GM18873 (cell line): ENCODE data around the gene BMPR1B.

Source experiments
- ATAC-seq: cut with Tn5 transposase; IDR thresholded peaks from one replicate; pipeline ENCODE4 v1.9.1; 2021; ENCODE audit warnings: mild to moderate bottlenecking, moderate library complexity, moderate number of reproducible peaks; ENCODE audit not compliant: unreplicated experiment, low FRiP score

BMPR1B gene

GRCh38 chr4:94757192-94758140 lies at the start of gene BMPR1B:
Gene BMPR1B, plus strand, starts transcription at chr4:94757955. Its CDS starts 346,470 bp downstream, at chr4:95104425.
- no peak for ATAC-seq

DNA sequence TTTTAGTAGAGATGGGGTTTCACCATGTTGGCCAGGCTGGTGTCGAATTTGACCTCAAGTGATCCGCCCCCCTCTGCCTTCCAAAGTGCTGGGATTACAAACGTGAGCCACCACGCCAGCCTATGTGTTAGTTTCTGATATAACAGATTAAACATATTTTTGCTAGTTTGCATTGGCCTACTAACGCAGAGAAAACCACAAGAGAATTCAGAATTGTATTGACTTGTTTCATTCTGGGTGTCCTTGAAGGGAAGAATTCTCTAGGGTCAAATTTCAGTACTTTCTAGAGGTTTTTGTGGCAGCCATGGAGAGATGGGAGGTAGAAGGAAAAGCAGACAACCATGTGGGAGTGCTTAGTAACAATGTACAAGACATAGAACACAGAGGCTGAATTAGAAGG lies 46.1 kb upstream of the BMPR1B start:
- ATAC-seq, result no peak

- no peak for ATAC-seq
Measured at GRCh38 chr4:94714365-94715160, 43.2 kb upstream of the BMPR1B start.

GRCh38 chr4:94715726-94716125 lies 42.0 kb upstream of the BMPR1B start:
- no peak for ATAC-seq

DNA sequence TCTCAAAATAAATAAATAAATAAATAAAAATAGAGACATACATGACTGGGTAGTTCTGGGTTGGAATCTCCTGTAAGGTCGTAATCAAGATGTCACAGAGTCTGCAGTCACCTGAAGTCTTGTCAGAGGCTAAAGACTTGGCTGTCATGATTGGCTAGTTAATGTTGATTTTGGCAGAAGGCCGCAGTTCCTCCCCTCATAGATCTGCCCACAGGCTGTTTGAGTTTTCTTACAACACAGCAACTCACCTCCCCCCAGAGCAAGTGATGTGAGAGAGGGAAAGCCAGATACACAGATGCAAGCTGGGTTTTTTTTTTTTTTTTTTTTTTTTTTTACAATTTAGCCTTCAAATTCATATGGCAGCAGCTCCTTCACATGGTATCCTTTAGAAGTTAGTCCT lies 36.4 kb upstream of the BMPR1B start:
- ATAC-seq, result no peak

DNA sequence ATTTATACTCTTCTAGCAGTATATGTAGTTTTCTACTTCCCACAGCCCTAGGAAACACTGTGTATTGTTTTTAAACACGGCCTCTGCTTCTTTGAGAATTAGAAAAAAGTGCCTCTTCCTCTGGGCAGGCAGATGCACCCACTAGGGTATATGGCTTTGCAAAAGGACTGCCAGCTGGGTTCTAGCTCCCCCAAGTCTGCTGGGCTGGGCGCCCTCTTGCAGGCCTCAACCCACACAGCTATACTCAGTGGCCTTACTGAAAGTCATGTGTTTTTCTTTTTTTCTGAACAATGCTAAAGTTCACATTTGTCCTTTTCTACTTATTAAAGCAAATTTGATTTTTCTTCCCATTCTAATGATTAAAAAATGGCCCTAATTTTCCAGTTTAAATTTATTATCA lies 35.5 kb upstream of the BMPR1B start:
- no peak for ATAC-seq

DNA sequence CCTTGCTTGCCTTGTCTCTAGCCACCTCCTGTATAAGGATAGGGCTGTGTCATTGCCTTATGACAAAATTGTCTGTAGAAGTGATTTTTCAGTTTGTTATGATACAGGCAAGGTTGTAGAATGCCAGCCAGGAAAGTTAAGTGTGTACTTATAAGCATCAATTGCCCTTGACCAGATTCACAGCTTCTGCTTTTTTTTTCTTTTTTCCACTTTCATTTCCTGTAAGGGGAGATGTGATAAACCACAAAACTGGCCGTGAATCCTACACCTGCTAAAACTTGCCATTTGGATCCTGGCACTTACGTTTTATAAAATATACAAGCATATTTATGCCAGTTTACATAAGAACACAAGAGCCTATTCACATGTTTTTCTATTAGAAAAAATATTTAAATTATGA lies 35.0 kb upstream of the BMPR1B start:
- ATAC-seq, result no peak

DNA sequence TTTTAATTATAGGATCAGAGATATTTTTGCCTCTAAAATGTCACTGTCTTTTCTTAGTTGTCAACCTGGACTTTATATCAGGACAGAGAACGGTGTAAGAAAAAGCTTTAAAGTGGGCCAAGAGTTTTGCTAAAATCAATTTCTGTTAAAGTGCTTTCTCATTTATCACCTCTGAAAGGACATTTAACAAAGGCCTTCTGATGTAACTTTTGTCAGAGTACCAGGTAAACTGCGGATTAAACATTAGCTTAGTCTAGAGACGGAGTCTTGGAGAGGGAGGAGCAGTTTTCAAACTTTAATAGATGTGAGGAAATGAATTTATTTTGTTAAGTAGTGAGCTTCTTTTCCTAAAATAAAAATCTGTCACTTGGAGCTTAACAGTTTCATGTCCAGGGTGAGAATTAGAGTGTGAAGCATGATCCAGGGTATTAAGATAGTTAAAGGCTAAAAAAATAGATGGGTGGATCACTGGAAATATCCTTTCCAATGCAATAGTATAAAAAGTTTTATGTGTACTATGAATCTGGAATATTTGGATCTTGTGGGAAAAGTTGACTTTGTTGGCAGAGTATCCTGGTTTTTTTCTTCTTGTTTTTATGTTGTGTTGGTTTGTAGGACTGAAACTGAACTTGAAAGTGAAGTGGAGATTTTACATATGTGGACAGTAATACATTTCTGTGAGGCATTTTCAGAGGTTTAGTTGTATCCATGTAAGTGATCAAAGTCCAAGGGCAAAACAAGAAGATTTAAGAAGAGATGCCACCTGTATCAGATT lies 33.6 kb upstream of the BMPR1B start:
- ATAC-seq, result no peak

- ATAC-seq, result no peak
Measured at GRCh38 chr4:94726524-94727123, 31.1 kb upstream of the BMPR1B start.

- ATAC-seq, result no peak
Measured at GRCh38 chr4:94728056-94728766, 29.5 kb upstream of the BMPR1B start.

- ATAC-seq, result no peak
Measured at GRCh38 chr4:94732358-94732698, 25.4 kb upstream of the BMPR1B start.

- no peak for ATAC-seq
Measured at GRCh38 chr4:94739741-94740140, 18.0 kb upstream of the BMPR1B start.

DNA sequence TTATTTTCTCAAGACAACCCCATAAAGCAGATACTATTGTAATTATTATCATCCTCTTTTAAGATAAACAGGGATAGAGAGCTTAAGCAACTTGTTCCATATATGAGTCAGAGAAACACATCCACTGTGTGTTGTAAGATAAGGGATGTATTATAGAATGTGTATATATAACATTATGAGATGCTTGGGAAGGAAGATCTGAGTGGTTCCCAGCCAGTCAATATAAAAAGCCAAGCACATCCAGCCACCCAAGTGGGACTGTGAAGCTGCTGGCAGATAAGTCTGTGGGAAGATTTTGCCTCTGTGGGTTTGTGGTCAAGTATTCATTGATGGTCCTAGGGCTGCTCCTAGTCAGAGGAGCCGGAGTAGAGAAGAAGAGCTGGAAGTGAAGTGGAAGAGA lies 16.5 kb upstream of the BMPR1B start:
- no peak for ATAC-seq

DNA sequence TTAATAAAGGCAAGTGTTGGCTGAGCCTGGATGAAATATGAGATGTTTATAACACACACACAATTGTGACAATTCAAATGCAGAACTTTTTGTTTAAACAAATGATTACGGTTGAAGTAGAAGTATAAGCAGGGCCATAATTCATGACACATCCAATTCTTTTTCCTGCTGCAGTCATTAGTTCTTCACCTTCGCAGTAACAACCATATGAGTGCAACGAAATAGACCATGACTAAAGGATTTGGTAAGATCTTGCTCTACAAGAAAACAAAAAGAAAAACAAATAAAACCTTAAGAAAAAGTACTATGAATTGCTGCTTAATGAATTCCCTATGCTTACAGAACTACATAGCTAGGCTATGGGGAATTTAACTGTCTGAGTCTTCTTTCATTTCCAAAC lies 13.9 kb upstream of the BMPR1B start:
- ATAC-seq, result no peak

GRCh38 chr4:94744850-94745249 lies 12.9 kb upstream of the BMPR1B start:
- no peak for ATAC-seq

DNA sequence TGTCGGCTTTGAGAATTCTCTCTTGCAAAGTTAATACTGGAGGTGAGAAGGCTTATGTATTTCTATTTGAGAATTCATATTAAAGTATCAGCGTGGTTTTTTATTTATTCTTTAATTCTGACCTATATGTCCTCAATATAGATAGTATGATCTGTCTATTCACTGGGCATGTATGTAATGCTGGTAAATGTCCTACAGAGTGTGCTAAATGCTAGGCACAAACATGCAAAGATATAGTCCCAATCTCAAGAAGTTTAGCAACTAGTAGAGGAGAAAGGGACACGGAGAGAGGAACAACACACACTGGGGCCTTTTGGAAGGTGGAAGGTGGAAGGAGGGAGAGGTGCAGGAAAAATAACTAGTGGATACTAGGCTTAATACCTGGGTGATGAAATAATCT lies 11.0 kb upstream of the BMPR1B start:
- ATAC-seq, result no peak

GRCh38 chr4:94758141-94758699 lies 465 bp downstream of the BMPR1B start:
- no peak for ATAC-seq

- ATAC-seq, result no peak
Measured at GRCh38 chr4:94758700-94759399, 1.1 kb downstream of the BMPR1B start.

DNA sequence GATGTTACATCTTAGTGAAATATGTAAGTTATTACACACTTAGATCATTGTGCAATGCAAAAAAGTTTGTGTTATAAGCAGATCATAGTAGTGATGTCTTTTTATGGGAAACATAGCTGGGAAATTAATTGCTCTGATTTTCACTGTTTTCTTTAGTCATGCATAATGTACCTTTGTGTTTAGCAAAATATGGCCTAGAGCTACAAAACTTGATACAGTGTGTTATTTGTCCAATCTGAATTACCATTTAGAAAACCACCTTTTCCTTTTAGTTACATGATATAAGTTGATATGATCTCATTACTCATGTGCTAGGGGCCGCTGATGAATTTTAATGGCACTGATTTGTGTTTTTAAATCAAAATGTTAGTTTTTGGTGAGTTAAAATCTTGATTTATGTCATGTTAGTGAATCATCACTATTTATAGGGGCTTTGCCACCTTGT lies 2.0 kb downstream of the BMPR1B start:
- no peak for ATAC-seq
